Panc1 (cell line): ENCODE data around the gene ELMO1.

Source experiments
- CTCF ChIP-seq: fragments of 450-650 bp; IDR thresholded peaks from 2 replicates; pipeline ENCODE4 v1.5.1; 2017; ENCODE audit warnings: mild to moderate bottlenecking
- POLR2AphosphoS5 ChIP-seq: IDR thresholded peaks from 2 replicates; pipeline ENCODE4 v1.6.1; 2012; ENCODE audit warnings: mild to moderate bottlenecking, low read depth, low read length, moderate library complexity
- SIN3A ChIP-seq: IDR thresholded peaks from 2 replicates; pipeline ENCODE4 v1.6.1; 2012; ENCODE audit warnings: low read depth, mild to moderate bottlenecking, low read length, moderate library complexity, borderline replicate concordance; ENCODE audit not compliant: insufficient read depth

DNA sequence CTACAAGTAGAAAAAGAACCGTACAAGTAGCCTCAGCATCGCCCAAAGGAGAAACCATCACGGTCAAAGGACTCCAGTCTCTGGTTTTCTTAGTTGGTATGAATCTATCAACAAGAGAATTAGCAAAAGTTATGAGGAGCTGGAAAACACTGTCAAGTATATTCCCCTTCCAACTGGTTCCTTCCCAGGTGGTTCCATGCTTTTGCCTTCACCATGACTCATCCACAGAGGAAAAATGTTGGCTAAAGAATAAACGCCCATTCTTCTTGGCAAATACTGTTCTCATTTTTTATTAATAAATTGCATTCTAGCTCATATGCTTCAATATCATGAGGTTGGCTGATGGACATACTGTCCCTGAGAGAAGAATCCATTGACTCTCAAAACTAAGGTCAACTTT, 6.4 kb downstream of the ELMO1 start:
- TF ChIP-seq CTCF (no peak), POLR2AphosphoS5 (no peak), SIN3A (no peak)
